Neural cell (in vitro differentiated cells): ENCODE results near the gene NAT8. TPM values are rescaled to one million over a fixed set of nuclear protein-coding genes. Genes with fewer than 3 reads are reported as not detected.
"Not testable (repeated sequence)": the region's sequence is repeated elsewhere in the genome, so short reads cannot be mapped to it uniquely, and the experiment has no call there.

Experiments used
- H2AFZ ChIP-seq: fragments of 200-600, 300-800 bp; sonication (generic), shearing (Covaris generic); 2 replicates; pipeline ENCODE4 v1.6.0; 2014; ENCODE audit warnings: low read depth, mild to moderate bottlenecking, antibody characterized with exemption, low read length, moderate library complexity
- H3F3A ChIP-seq: fragments of 200-600 bp; shearing (Covaris generic); 2 replicates; pipeline ENCODE4 v1.6.1; 2016; ENCODE audit warnings: mild to moderate bottlenecking, moderate library complexity, mixed read lengths, antibody characterized with exemption, low read length; ENCODE audit not compliant: insufficient read depth, poor library complexity, severe bottlenecking
- H3K27ac ChIP-seq: fragments of 200-600, 300-800 bp; sonication (generic), shearing (Covaris generic); 2 replicates; pipeline ENCODE4 v1.5.1; 2014; ENCODE audit warnings: mild to moderate bottlenecking, low read length, moderate library complexity
- H3K27me3 ChIP-seq: fragments of 300-800, 200-600 bp; sonication (generic), shearing (Covaris generic); 2 replicates; pipeline ENCODE4 v1.6.0; 2014; ENCODE audit warnings: mild to moderate bottlenecking, low read depth, low read length, moderate library complexity; ENCODE audit not compliant: insufficient read depth
- H3K36me3 ChIP-seq: fragments of 300-800, 200-600 bp; sonication (generic), shearing (Covaris generic); 2 replicates; pipeline ENCODE4 v1.5.1; 2014; ENCODE audit warnings: mild to moderate bottlenecking, antibody characterized with exemption, low read length, moderate library complexity; ENCODE audit not compliant: insufficient read depth
- H3K4me2 ChIP-seq: fragments of 300-800, 200-600 bp; sonication (generic), shearing (Covaris generic); 2 replicates; pipeline ENCODE4 v1.6.0; 2014; ENCODE audit warnings: mild to moderate bottlenecking, low read length
- H3K4me3 ChIP-seq: fragments of 300-800, 200-600 bp; sonication (generic), shearing (Covaris generic); 2 replicates; pipeline ENCODE4 v1.5.1; 2014; ENCODE audit warnings: mild to moderate bottlenecking, low read length, moderate library complexity
- H3K79me2 ChIP-seq: fragments of 200-600 bp; shearing (Covaris generic); replicated peaks from 2 replicates; pipeline ENCODE4 v1.6.0; 2014; ENCODE audit warnings: mild to moderate bottlenecking, low read length, moderate library complexity; ENCODE audit not compliant: insufficient read depth
- H3K9ac ChIP-seq: fragments of 300-800, 200-600 bp; sonication (generic), shearing (Covaris generic); 2 replicates; pipeline ENCODE4 v1.6.1; 2016; ENCODE audit warnings: mild to moderate bottlenecking, low read length, mixed read lengths
- H3K9me2 ChIP-seq: fragments of 200-600 bp; shearing (Covaris generic); 2 replicates; pipeline ENCODE4 v1.6.1; 2016; ENCODE audit warnings: mild to moderate bottlenecking, low read length, mixed read lengths; ENCODE audit not compliant: insufficient read depth
- H3K9me3 ChIP-seq: fragments of 200-600, 300-800 bp; sonication (generic), shearing (Covaris generic); 2 replicates; pipeline ENCODE4 v1.6.1; 2016; ENCODE audit warnings: mild to moderate bottlenecking, mixed run types, low read length, moderate library complexity, mixed read lengths
- H4K20me1 ChIP-seq: fragments of 200-600 bp; shearing (Covaris generic); 2 replicates; pipeline ENCODE4 v1.6.1; 2016; ENCODE audit warnings: mild to moderate bottlenecking, mixed run types; ENCODE audit not compliant: insufficient read depth
- EP300 ChIP-seq: fragments of 450-650 bp; conservative IDR thresholded peaks from 2 replicates; pipeline ENCODE4 v1.6.1; 2014; ENCODE audit warnings: antibody characterized with exemption, mild to moderate bottlenecking, moderate library complexity; ENCODE audit not compliant: poor library complexity, severe bottlenecking
- EZH2 ChIP-seq: fragments of 200-600, 300-800 bp; shearing (Covaris generic), sonication (generic); IDR thresholded peaks from 2 replicates; pipeline ENCODE4 v1.6.1; 2014; ENCODE audit warnings: antibody characterized with exemption, low read length, borderline replicate concordance, mild to moderate bottlenecking; ENCODE audit not compliant: insufficient read depth, poor library complexity, severe bottlenecking
- MXI1 ChIP-seq: fragments of 450-650 bp; conservative IDR thresholded peaks from 2 replicates; pipeline ENCODE4 v1.6.1; 2014; ENCODE audit warnings: antibody characterized with exemption, mild to moderate bottlenecking; ENCODE audit not compliant: poor library complexity, severe bottlenecking
- POLR2AphosphoS5 ChIP-seq: IDR thresholded peaks from 2 replicates; pipeline ENCODE4 v1.6.1; 2012
- RAD21 ChIP-seq: fragments of 450-650 bp; conservative IDR thresholded peaks from 2 replicates; pipeline ENCODE4 v1.6.1; 2014; ENCODE audit warnings: antibody characterized with exemption, mild to moderate bottlenecking, moderate library complexity
- SMC3 ChIP-seq: fragments of 450-650 bp; conservative IDR thresholded peaks from 2 replicates; pipeline ENCODE4 v1.6.1; 2014; ENCODE audit warnings: antibody characterized with exemption, mild to moderate bottlenecking, moderate library complexity; ENCODE audit not compliant: poor library complexity
- TAF1 ChIP-seq: IDR thresholded peaks from 2 replicates; pipeline ENCODE4 v1.6.1; 2012; ENCODE audit warnings: low read depth
- polyA plus RNA-seq: library from polyadenylated mRNA; depleted of rRNA; stranded (reverse); fragments of >200 nt; gene quantifications from 2 replicates; pipeline ENCODE4 v1.2.3, GENCODE V29; 2014
- TF ChIP-seq, protein P1 (sequence below): fragments of 450-650 bp; IDR thresholded peaks from 2 replicates; pipeline ENCODE4 v1.5.1; 2014; ENCODE audit warnings: antibody characterized with exemption, mild to moderate bottlenecking, moderate library complexity; ENCODE audit not compliant: poor library complexity, severe bottlenecking
- TF ChIP-seq, protein P2 (sequence below): IDR thresholded peaks from 2 replicates; pipeline ENCODE4 v1.6.1; 2012; ENCODE audit warnings: borderline replicate concordance

Gene NAT8
- polyA plus RNA-seq, 1 donor from 2014 or later: not detected

DNA sequence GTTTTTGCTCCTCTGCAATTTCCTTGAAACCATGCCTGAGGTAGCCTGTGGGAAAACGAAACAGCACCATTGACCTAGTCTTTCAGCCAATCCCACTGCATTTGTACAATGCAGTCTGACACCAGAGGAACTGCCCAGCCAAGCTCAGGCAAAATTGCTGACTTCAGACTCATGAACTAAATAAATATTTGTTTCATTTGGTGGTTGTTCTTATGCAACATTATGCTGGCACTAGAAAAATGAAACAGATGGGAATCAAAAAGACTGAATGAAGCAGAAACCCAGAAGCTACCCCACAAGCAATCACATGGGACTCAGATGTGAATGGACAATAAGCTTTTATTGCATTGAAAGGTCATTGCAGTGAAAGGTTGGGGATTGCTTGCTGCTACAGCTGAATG lies 1.7 kb downstream of the NAT8 start:
- Histone ChIP-seq H3K4me3 (no peak overlapping the region), H3K27me3 (no peaks in the 10 kb centered on the region), H3K27ac (no peak overlapping the region), H2AFZ (no peak overlapping the region), H3K9ac (no peak overlapping the region), H3K79me2 (no peaks in the 10 kb centered on the region), H4K20me1 (no peaks in the 10 kb centered on the region), H3F3A (no peaks in the 10 kb centered on the region), H3K9me2 (no peaks in the 10 kb centered on the region), H3K36me3 (no peaks in the 10 kb centered on the region), H3K4me2 (no peak overlapping the region), H3K9me3 (no peaks in the 10 kb centered on the region)
- TF ChIP-seq MXI1 (no peak), SMC3 (no peak), RAD21 (no peak), EZH2 (no peak), POLR2AphosphoS5 (no peak), EP300 (no peak), TAF1 (no peak)
- TF ChIP-seq, protein P1, sequence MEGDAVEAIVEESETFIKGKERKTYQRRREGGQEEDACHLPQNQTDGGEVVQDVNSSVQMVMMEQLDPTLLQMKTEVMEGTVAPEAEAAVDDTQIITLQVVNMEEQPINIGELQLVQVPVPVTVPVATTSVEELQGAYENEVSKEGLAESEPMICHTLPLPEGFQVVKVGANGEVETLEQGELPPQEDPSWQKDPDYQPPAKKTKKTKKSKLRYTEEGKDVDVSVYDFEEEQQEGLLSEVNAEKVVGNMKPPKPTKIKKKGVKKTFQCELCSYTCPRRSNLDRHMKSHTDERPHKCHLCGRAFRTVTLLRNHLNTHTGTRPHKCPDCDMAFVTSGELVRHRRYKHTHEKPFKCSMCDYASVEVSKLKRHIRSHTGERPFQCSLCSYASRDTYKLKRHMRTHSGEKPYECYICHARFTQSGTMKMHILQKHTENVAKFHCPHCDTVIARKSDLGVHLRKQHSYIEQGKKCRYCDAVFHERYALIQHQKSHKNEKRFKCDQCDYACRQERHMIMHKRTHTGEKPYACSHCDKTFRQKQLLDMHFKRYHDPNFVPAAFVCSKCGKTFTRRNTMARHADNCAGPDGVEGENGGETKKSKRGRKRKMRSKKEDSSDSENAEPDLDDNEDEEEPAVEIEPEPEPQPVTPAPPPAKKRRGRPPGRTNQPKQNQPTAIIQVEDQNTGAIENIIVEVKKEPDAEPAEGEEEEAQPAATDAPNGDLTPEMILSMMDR: no peak
- TF ChIP-seq, protein P2, sequence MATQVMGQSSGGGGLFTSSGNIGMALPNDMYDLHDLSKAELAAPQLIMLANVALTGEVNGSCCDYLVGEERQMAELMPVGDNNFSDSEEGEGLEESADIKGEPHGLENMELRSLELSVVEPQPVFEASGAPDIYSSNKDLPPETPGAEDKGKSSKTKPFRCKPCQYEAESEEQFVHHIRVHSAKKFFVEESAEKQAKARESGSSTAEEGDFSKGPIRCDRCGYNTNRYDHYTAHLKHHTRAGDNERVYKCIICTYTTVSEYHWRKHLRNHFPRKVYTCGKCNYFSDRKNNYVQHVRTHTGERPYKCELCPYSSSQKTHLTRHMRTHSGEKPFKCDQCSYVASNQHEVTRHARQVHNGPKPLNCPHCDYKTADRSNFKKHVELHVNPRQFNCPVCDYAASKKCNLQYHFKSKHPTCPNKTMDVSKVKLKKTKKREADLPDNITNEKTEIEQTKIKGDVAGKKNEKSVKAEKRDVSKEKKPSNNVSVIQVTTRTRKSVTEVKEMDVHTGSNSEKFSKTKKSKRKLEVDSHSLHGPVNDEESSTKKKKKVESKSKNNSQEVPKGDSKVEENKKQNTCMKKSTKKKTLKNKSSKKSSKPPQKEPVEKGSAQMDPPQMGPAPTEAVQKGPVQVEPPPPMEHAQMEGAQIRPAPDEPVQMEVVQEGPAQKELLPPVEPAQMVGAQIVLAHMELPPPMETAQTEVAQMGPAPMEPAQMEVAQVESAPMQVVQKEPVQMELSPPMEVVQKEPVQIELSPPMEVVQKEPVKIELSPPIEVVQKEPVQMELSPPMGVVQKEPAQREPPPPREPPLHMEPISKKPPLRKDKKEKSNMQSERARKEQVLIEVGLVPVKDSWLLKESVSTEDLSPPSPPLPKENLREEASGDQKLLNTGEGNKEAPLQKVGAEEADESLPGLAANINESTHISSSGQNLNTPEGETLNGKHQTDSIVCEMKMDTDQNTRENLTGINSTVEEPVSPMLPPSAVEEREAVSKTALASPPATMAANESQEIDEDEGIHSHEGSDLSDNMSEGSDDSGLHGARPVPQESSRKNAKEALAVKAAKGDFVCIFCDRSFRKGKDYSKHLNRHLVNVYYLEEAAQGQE: no peak

DNA sequence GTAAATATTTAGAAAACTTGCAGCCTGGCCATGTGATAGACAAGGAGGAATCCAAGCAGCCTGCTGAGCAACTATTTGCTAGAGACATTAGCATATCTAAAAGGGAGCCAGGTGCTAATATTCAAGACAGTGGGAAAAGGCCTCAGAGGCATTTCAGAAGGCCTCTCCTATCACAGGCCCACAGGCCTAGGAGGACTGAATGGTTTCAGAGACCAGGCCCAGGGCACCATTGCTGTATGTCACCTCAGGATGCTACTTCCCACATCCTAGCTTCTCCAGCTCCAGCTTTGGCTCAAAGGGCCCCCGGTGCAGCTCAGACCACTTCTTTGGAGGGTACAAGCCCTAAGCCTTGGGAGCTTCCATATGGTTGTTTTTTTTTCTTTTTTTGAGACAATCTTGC lies 3.8 kb downstream of the NAT8 start:
- no peak overlapping the region for H3K27ac ChIP-seq
- H3K9me2 ChIP-seq: no peaks in the 10 kb centered on the region
- no peaks in the 10 kb centered on the region for H3K27me3 ChIP-seq
- H3K4me3 ChIP-seq: no peak overlapping the region
- H3F3A ChIP-seq: no peaks in the 10 kb centered on the region
- no peak overlapping the region for H3K4me2 ChIP-seq
- H3K9me3 ChIP-seq: no peaks in the 10 kb centered on the region
- no peak overlapping the region for H2AFZ ChIP-seq
- no peaks in the 10 kb centered on the region for H4K20me1 ChIP-seq
- no peaks in the 10 kb centered on the region for H3K79me2 ChIP-seq
- H3K36me3 ChIP-seq: no peaks in the 10 kb centered on the region
- H3K9ac ChIP-seq: no peak overlapping the region
- no peak for TF ChIP-seq POLR2AphosphoS5
- TF ChIP-seq TAF1: no peak
- no peak for TF ChIP-seq MXI1
- no peak for TF ChIP-seq SMC3
- TF ChIP-seq RAD21: no peak

DNA sequence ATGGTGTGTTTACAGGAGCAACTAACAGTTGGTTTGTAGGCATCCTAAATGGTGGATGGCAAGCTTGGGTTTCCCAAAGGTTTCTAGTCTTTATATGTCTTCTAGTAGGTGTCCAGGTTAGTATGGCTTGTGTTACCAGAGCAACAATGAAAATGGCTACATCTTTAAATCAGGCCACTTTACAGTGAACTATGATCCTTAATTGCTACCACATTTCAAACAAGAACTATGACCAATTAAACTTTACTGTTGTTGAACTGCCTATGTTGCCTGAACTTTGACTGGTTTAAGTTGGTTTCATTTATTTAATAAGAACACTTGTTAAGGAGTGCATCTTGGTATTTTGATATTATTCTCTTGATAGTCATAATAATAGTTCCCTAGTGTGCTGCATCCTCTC lies 5.2 kb downstream of the NAT8 start:
- H3K9me3 ChIP-seq, H4K20me1 ChIP-seq, H3F3A ChIP-seq, H3K36me3 ChIP-seq, H3K4me2 ChIP-seq, H3K79me2 ChIP-seq, H3K9ac ChIP-seq, H3K27ac ChIP-seq, H3K4me3 ChIP-seq, H3K9me2 ChIP-seq, H3K27me3 ChIP-seq, H2AFZ ChIP-seq: not testable (repeated sequence)

DNA sequence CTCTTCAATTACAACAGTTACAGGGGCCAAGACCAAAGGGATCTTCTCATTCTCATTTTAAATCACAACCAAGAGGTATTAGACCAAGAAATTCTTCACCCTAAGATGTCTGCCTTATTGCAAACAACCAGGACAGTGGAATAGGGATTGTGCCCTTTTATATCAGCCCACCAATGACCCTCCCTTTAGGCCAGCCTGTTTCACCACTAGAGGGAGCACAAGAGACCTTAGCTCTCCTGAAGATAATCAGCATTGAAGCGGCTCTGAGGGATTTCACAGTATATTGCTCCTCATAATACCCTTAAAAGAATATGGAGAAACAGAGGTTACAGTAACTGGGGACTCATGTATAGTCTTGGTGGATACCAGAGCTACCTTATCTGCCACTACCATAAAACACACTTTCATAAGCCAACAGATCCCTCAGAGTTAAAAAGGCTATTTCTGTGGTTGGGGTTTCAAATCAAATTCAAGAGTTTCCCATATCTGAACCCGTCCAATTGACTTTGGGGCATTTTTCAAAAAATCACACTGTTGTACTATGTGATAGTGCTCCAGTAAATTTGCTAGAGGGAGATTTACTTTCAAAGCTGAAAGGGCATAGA lies 11.5 kb downstream of the NAT8 start:
- not testable (repeated sequence) for H3K79me2 ChIP-seq, H3K4me2 ChIP-seq, H3F3A ChIP-seq, H3K9me3 ChIP-seq, H3K9ac ChIP-seq, H3K36me3 ChIP-seq, H2AFZ ChIP-seq, H3K4me3 ChIP-seq, H3K27ac ChIP-seq, H3K9me2 ChIP-seq, H4K20me1 ChIP-seq, H3K27me3 ChIP-seq

DNA sequence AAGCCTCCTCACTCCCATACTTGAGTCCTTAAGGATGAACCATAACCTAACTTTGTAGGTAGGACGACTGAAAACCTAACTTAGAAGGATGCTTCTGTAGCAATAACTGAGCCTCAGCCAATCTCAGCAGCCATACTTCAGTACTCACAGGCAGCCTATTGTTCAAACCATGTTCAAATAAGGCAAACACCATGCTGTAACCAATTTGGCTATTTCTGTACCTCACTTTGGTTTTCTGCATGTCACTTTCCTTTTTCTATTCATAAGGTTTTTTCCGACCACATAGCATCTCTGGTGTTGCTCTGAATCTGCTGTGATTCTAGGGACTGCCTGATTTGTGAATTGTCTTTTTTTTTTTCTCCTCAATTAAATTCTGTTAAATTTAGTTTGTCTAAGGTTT lies 13.7 kb downstream of the NAT8 start:
- not testable (repeated sequence) for H3F3A ChIP-seq, H4K20me1 ChIP-seq, H3K9me2 ChIP-seq, H3K27ac ChIP-seq, H3K9ac ChIP-seq, H3K4me3 ChIP-seq, H3K27me3 ChIP-seq, H3K9me3 ChIP-seq, H3K79me2 ChIP-seq, H3K4me2 ChIP-seq, H3K36me3 ChIP-seq, H2AFZ ChIP-seq
